Retina (tissue), 1 donor: Measurements from ENCODE around the gene FAF1.
"Not testable (repeated sequence)": the region's sequence is repeated elsewhere in the genome, so short reads cannot be mapped to it uniquely, and the experiment has no call there.

Experiments used
- DNase-seq: peaks from one replicate; pipeline ENCODE4 v3.0.0-alpha.2; 2016

The FAF1 gene

GRCh38 chr1:50959913-50960844, at the start of gene FAF1:
Gene FAF1, minus strand, starts transcription at chr1:50960267. Its CDS starts 456 bp downstream, at chr1:50959811.
- DNase-seq = peak; percentile 99

DNA sequence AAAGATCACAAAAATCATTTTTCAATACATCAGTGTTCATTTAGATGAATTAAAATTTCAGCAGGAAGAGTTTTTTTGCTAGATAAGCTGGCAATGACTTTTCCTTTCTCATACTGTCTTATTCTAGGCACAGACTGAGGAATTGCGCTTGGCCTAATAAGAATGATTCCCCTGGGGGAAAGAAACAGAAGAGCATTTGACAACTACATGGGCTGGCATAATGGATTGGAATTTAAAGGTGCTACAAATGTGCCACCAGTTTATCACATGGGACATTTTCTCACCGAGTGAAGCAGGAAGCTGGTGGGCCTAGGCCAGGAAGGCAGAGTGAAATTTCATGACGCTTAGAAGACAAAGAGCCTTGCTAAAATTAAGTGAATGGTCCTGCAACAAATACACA, 49.3 kb upstream of the FAF1 start:
- no peak for DNase-seq

DNA sequence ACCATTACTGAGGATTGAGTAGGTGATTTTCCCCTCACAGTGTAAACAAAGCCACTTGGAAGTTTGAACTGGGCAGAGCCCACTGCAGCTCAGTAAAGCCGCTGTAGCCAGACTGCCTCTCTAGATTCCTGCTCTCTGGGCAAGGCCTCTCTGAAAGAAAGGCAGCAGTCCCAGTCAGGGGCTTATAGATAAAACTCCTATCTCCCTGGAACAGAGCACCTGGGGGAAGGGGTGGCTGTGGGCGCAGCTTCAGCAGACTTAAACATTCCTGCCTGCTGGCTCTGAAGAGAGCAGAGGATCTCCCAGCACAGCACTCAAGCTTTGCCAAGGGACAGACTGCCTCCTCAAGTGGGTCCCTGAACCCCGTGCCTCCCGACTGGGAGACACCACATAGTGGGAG, 45.5 kb upstream of the FAF1 start:
- DNase-seq = not testable (repeated sequence)

DNA sequence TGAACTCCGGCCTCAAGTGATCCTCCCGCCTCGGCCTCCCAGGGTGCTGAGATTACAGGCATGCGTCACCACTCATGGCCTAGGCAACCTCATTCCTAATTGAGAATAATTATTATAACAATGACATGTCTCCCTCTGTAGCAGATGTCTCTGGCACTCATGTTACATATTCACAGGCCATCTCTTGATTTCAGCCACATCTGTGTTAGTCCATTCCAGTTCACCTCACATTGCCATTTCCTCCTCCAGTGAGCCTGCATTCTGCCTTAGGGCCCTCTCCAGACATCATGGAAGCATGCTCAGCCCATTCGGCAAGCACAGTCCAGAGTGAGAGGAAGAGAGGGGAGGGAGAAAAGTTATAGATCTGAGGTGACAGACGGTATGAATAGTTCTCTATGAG, 42.4 kb upstream of the FAF1 start:
- peak; percentile 46 for DNase-seq

DNA sequence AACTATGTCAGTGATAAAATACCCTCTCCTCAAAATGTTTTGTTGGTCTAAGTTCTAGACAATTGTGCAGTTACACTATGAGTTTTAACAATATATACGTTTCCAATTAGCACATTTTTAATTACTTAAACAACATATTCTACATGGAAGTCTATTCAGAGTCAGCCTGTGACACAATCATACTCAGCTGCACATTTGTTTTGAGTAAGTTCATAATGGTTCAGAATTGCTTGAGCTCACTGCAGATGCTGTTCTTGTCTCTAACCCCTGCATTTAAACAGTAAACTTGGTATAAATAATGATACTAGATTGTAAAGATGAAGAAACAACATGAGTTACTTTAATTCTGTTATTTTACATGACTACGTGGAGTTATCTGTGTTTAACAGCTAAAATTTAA, 40.6 kb upstream of the FAF1 start:
- no peak for DNase-seq

GRCh38 chr1:51000160-51000559, 40.1 kb upstream of the FAF1 start:
- no peak for DNase-seq

GRCh38 chr1:50999375-50999774, 39.3 kb upstream of the FAF1 start:
- DNase-seq = not testable (repeated sequence)

GRCh38 chr1:50996083-50996482, 36.0 kb upstream of the FAF1 start:
- no peak for DNase-seq

GRCh38 chr1:50995651-50996050, 35.6 kb upstream of the FAF1 start:
- no peak for DNase-seq

DNA sequence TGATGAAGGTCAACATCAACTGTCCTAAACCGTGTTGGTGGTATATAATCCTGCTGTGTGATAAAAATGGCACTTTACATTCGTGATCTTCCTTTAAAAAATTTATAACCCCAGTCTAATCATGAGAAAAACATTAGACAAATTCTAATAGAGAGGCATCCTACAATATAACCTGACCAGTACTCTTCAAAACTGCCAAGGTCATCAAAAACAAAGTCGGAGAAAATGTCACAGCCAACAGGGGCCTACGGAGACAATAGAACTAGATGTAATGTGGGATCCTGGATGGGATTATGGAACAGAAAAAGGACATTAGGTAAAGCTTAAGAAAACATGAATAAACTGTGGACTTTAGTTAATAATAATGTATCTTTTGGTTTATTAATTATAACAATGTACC, 34.9 kb upstream of the FAF1 start:
- DNase-seq = no peak

GRCh38 chr1:50993645-50994044, 33.6 kb upstream of the FAF1 start:
- DNase-seq = no peak

GRCh38 chr1:50992532-50993318, 32.7 kb upstream of the FAF1 start:
- no peak for DNase-seq

DNA sequence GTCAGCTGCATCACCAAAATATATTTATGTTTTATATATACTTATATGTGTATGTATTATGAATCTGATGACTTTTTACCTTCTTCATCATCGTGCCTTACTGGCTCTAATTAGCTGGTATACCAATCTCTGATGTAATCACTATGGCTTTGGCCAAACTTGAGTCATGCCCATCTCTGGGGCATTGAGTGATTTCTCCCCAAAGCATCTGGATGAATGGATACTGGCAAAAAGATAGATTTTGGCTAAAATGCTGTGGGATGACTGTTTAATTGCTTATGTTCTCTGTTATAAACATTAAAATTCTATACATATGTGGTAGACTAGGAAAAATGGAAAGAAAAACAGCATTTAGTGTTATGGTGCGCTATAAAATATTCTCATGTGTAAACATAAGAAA, 29.6 kb upstream of the FAF1 start:
- DNase-seq = no peak

DNA sequence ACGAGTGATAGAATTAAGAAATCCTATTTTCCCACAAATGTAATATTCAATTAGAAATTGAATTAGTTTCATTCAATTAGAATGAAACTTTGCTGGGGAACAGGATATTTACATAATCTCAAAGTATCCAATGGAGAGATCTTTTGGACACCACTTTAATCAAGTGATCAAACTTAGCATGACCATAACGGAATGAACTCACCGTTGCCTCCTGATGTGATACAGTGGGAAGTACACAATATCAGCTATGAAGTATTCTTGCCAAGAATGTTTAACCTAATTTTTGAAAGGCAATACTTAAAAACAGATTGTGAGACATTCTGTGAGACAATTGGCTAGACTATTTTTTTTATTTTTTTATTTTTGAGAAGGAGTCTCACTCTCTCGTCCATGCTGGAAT, 26.6 kb upstream of the FAF1 start:
- no peak for DNase-seq

DNA sequence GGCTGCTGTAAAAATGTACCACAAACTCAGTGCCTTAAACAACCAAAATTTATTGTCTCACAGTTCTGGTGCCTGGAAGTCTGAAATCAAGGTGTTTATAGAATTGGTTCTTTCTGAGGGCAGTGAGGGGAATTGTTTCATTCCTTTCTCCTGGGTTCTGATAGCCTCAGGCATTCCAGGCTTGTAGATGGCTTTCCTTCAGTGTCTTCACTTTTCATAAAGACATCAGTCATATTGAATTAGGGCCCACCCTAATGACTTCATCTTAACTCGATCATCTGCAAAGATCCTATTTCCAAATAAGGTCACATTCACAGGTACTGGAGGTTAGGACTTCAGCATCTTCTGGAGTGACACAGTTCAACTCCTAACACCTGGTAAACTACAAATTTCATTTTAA, 25.0 kb upstream of the FAF1 start:
- no peak for DNase-seq

DNA sequence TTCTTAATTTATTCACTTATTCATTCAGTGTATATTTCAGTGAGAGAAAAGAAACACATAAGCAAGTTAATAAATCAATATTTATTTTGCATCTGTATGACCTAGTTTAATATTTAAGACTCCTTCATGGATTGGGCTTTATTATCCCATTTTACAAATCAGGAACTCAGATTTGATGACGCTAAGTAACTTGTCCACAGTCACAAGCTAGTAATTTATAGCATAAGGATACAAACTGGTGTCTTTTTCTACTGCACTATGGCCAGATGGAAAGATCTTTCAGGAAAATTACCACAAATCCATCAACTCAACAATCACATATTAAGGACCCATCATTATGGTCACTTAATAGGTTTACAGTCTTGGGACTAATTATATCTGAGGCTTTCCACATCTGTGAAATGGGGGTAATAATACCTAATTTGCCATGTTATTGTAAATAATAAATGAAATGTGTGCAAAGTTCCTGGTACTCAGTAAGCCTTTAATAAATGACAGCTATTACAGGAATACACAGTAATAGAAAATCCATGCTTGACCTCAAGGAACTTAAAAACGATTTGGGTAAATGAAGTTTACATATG, 23.2 kb upstream of the FAF1 start:
- no peak for DNase-seq

GRCh38 chr1:50982611-50983010, 22.5 kb upstream of the FAF1 start:
- no peak for DNase-seq

DNA sequence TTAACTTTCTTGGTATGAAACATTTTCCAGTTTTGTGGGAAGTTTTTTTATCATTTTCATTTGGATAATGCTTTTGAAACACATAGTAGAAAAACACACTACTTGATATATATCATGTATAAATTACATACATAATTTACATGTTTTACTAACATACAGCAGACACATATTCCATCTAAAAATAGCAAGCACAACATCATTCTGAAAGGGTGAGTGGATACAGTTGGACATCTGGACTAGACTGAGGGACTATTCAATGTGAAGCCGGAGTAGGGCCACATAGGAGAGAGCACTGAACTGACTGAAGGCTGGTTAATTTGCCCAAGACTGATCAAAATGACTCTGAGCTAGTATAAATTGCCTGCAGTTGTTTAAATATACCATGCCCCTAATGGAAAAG, 21.7 kb upstream of the FAF1 start:
- DNase-seq = no peak

DNA sequence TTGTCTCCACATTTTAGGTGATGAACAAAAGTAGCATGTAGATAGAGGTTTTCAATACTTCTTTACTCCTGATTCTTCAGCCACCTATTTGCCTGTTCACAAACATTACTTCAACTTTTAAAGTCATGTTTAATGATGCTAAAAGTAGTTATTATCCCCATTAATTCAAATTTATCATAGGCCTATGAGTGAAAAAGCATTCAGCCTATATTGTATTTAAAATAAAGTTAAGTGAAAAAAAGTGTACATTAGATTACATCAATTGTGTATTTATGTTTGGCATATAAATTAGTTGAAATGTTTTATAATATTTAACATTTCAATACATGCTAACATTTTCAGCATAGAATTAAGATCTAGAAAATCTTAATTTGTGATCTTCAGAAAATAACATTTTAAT, 20.4 kb upstream of the FAF1 start:
- no peak for DNase-seq

GRCh38 chr1:50979937-50980336, 19.9 kb upstream of the FAF1 start:
- DNase-seq = no peak

GRCh38 chr1:50978852-50979781, 19.1 kb upstream of the FAF1 start:
- peak; percentile 28 for DNase-seq

GRCh38 chr1:50978144-50978851, 18.2 kb upstream of the FAF1 start:
- peak; percentile 83 for DNase-seq
